Measurements from ENCODE around the gene IDH2.
"Not testable (repeated sequence)": the region's sequence is repeated elsewhere in the genome, so short reads cannot be mapped to it uniquely, and the experiment has no call there.

The IDH2 gene

GRCh38 chr15:90115783-90116182 lies 13.5 kb upstream of the IDH2 start:
- no peak for DNase-seq
- no peak overlapping the region for H3K4me3 ChIP-seq (ENCODE audit: insufficient read depth, low read depth, low read length, poor library complexity, severe bottlenecking)
- no peaks in the 10 kb centered on the region for H3K27me3 ChIP-seq (replicated peaks; ENCODE audit: control insufficient read depth, insufficient read depth, low read length, poor library complexity, severe bottlenecking)
- peaks cover 9% of the 10 kb centered on the region for H3K9me3 ChIP-seq (ENCODE audit: control insufficient read depth, low read length)
- no peaks in the 10 kb centered on the region for H3K36me3 ChIP-seq (ENCODE audit: control insufficient read depth, insufficient read depth, low read length)
- H3K27ac ChIP-seq (ENCODE audit: insufficient read depth, low read length, poor library complexity, severe bottlenecking), result no peak overlapping the region
- H3K4me1 ChIP-seq (ENCODE audit: control insufficient read depth, insufficient read depth, low read length, poor library complexity, severe bottlenecking), result no peaks in the 10 kb centered on the region

GRCh38 chr15:90114451-90114901 lies 12.2 kb upstream of the IDH2 start:
- no peak overlapping the region for H3K4me3 ChIP-seq (ENCODE audit: insufficient read depth, low read depth, low read length, poor library complexity, severe bottlenecking)
- no peak overlapping the region for H3K27ac ChIP-seq (ENCODE audit: insufficient read depth, low read length, poor library complexity, severe bottlenecking)
- H3K27me3 ChIP-seq (replicated peaks; ENCODE audit: control insufficient read depth, insufficient read depth, low read length, poor library complexity, severe bottlenecking), result no peaks in the 10 kb centered on the region
- H3K4me1 ChIP-seq (ENCODE audit: control insufficient read depth, insufficient read depth, low read length, poor library complexity, severe bottlenecking), result no peaks in the 10 kb centered on the region
- H3K36me3 ChIP-seq (ENCODE audit: control insufficient read depth, insufficient read depth, low read length), result no peaks in the 10 kb centered on the region
- peaks cover 9% of the 10 kb centered on the region for H3K9me3 ChIP-seq (ENCODE audit: control insufficient read depth, low read length)
- no peak for DNase-seq

- Histone ChIP-seq H3K9me3 (ENCODE audit: control insufficient read depth, low read length) (peaks cover 9% of the 10 kb centered on the region), H3K27ac (ENCODE audit: insufficient read depth, low read length, poor library complexity, severe bottlenecking) (no peak overlapping the region), H3K4me3 (ENCODE audit: insufficient read depth, low read depth, low read length, poor library complexity, severe bottlenecking) (no peak overlapping the region), H3K4me1 (ENCODE audit: control insufficient read depth, insufficient read depth, low read length, poor library complexity, severe bottlenecking) (no peaks in the 10 kb centered on the region), H3K27me3 (replicated peaks; ENCODE audit: control insufficient read depth, insufficient read depth, low read length, poor library complexity, severe bottlenecking) (no peaks in the 10 kb centered on the region), H3K36me3 (ENCODE audit: control insufficient read depth, insufficient read depth, low read length) (no peaks in the 10 kb centered on the region)
- no peak for DNase-seq
These were observed 10.9 kb upstream of the IDH2 start for GRCh38 chr15:90113166-90113565.

- not testable (repeated sequence) for H3K4me1 ChIP-seq (ENCODE audit: control insufficient read depth, insufficient read depth, low read length, poor library complexity, severe bottlenecking); H3K27me3 ChIP-seq (replicated peaks; ENCODE audit: control insufficient read depth, insufficient read depth, low read length, poor library complexity, severe bottlenecking); DNase-seq; H3K9me3 ChIP-seq (ENCODE audit: control insufficient read depth, low read length); H3K4me3 ChIP-seq (ENCODE audit: insufficient read depth, low read depth, low read length, poor library complexity, severe bottlenecking); H3K27ac ChIP-seq (ENCODE audit: insufficient read depth, low read length, poor library complexity, severe bottlenecking); H3K36me3 ChIP-seq (ENCODE audit: control insufficient read depth, insufficient read depth, low read length)
These were observed 7.0 kb upstream of the IDH2 start for GRCh38 chr15:90109163-90109751.

- not testable (repeated sequence) for H3K9me3 ChIP-seq (ENCODE audit: control insufficient read depth, low read length); H3K36me3 ChIP-seq (ENCODE audit: control insufficient read depth, insufficient read depth, low read length); H3K4me1 ChIP-seq (ENCODE audit: control insufficient read depth, insufficient read depth, low read length, poor library complexity, severe bottlenecking); DNase-seq; H3K27me3 ChIP-seq (replicated peaks; ENCODE audit: control insufficient read depth, insufficient read depth, low read length, poor library complexity, severe bottlenecking); H3K27ac ChIP-seq (ENCODE audit: insufficient read depth, low read length, poor library complexity, severe bottlenecking); H3K4me3 ChIP-seq (ENCODE audit: insufficient read depth, low read depth, low read length, poor library complexity, severe bottlenecking)
These were observed 5.8 kb upstream of the IDH2 start for GRCh38 chr15:90108038-90108437.

GRCh38 chr15:90106522-90107117 lies 4.4 kb upstream of the IDH2 start:
- no peaks in the 10 kb centered on the region for H3K27me3 ChIP-seq (replicated peaks; ENCODE audit: control insufficient read depth, insufficient read depth, low read length, poor library complexity, severe bottlenecking)
- no peak overlapping the region for H3K27ac ChIP-seq (ENCODE audit: insufficient read depth, low read length, poor library complexity, severe bottlenecking)
- H3K4me1 ChIP-seq (ENCODE audit: control insufficient read depth, insufficient read depth, low read length, poor library complexity, severe bottlenecking), result peaks cover 3% of the 10 kb centered on the region
- H3K36me3 ChIP-seq (ENCODE audit: control insufficient read depth, insufficient read depth, low read length), result no peaks in the 10 kb centered on the region
- H3K9me3 ChIP-seq (ENCODE audit: control insufficient read depth, low read length), result no peaks in the 10 kb centered on the region
- DNase-seq, result no peak
- no peak overlapping the region for H3K4me3 ChIP-seq (ENCODE audit: insufficient read depth, low read depth, low read length, poor library complexity, severe bottlenecking)

- no peak overlapping the region for H3K27ac ChIP-seq (ENCODE audit: insufficient read depth, low read length, poor library complexity, severe bottlenecking)
- peaks cover 13% of the 10 kb centered on the region for H3K4me1 ChIP-seq (ENCODE audit: control insufficient read depth, insufficient read depth, low read length, poor library complexity, severe bottlenecking)
- no peaks in the 10 kb centered on the region for H3K9me3 ChIP-seq (ENCODE audit: control insufficient read depth, low read length)
- DNase-seq, result no peak
- no peak overlapping the region for H3K4me3 ChIP-seq (ENCODE audit: insufficient read depth, low read depth, low read length, poor library complexity, severe bottlenecking)
- no peaks in the 10 kb centered on the region for H3K27me3 ChIP-seq (replicated peaks; ENCODE audit: control insufficient read depth, insufficient read depth, low read length, poor library complexity, severe bottlenecking)
- H3K36me3 ChIP-seq (ENCODE audit: control insufficient read depth, insufficient read depth, low read length), result no peaks in the 10 kb centered on the region
These were observed 3.3 kb upstream of the IDH2 start for GRCh38 chr15:90105521-90105920.

- Histone ChIP-seq H3K9me3 (ENCODE audit: control insufficient read depth, low read length) (no peaks in the 10 kb centered on the region), H3K27me3 (replicated peaks; ENCODE audit: control insufficient read depth, insufficient read depth, low read length, poor library complexity, severe bottlenecking) (no peaks in the 10 kb centered on the region), H3K4me1 (ENCODE audit: control insufficient read depth, insufficient read depth, low read length, poor library complexity, severe bottlenecking) (peaks cover 22% of the 10 kb centered on the region), H3K27ac (ENCODE audit: insufficient read depth, low read length, poor library complexity, severe bottlenecking) (no peak overlapping the region), H3K4me3 (ENCODE audit: insufficient read depth, low read depth, low read length, poor library complexity, severe bottlenecking) (no peak overlapping the region), H3K36me3 (ENCODE audit: control insufficient read depth, insufficient read depth, low read length) (no peaks in the 10 kb centered on the region)
- no peak for DNase-seq
These were observed 2.3 kb upstream of the IDH2 start for GRCh38 chr15:90104551-90104950.

- DNase-seq, result no peak
- Histone ChIP-seq H3K36me3 (ENCODE audit: control insufficient read depth, insufficient read depth, low read length) (no peaks in the 10 kb centered on the region), H3K9me3 (ENCODE audit: control insufficient read depth, low read length) (no peaks in the 10 kb centered on the region), H3K4me1 (ENCODE audit: control insufficient read depth, insufficient read depth, low read length, poor library complexity, severe bottlenecking) (peaks cover 26% of the 10 kb centered on the region), H3K27me3 (replicated peaks; ENCODE audit: control insufficient read depth, insufficient read depth, low read length, poor library complexity, severe bottlenecking) (no peaks in the 10 kb centered on the region), H3K4me3 (ENCODE audit: insufficient read depth, low read depth, low read length, poor library complexity, severe bottlenecking) (no peak overlapping the region), H3K27ac (ENCODE audit: insufficient read depth, low read length, poor library complexity, severe bottlenecking) (no peak overlapping the region)
These were observed 1.5 kb upstream of the IDH2 start for GRCh38 chr15:90103701-90104329.

GRCh38 chr15:90101130-90101968 lies 919 bp downstream of the IDH2 start:
- Histone ChIP-seq H3K4me1 (ENCODE audit: control insufficient read depth, insufficient read depth, low read length, poor library complexity, severe bottlenecking) (peaks cover 41% of the 10 kb centered on the region), H3K36me3 (ENCODE audit: control insufficient read depth, insufficient read depth, low read length) (no peaks in the 10 kb centered on the region)
- no peak for DNase-seq

More at GRCh38 chr15:90101130-90101968, 919 bp downstream of the IDH2 start:
- H3K27me3 ChIP-seq (replicated peaks; ENCODE audit: control insufficient read depth, insufficient read depth, low read length, poor library complexity, severe bottlenecking), result no peaks in the 10 kb centered on the region
- peak overlapping the region; percentile 72 for H3K4me3 ChIP-seq (ENCODE audit: insufficient read depth, low read depth, low read length, poor library complexity, severe bottlenecking)
- no peaks in the 10 kb centered on the region for H3K9me3 ChIP-seq (ENCODE audit: control insufficient read depth, low read length)
- H3K27ac ChIP-seq (ENCODE audit: insufficient read depth, low read length, poor library complexity, severe bottlenecking), result peak overlapping the region; percentile 92

Data from effector memory CD4-positive, alpha-beta T cell (primary cell).